GM12865 (cell line): ENCODE measurements around the gene TPCN1.

ENCODE experiments used
- DNase-seq: peaks from one replicate; pipeline ENCODE4 v3.0.0; 2010; ENCODE audit warnings: low read depth
- H3K4me3 ChIP-seq: 2 replicates; pipeline ENCODE4 v1.5.1; 2011; ENCODE audit warnings: mild to moderate bottlenecking, low read depth, low read length, control low read depth
- CTCF ChIP-seq: IDR thresholded peaks from 2 replicates; pipeline ENCODE4 v1.5.1; 2011; ENCODE audit warnings: low read length, control low read depth, low read depth, inconsistent platforms; ENCODE audit not compliant: insufficient read depth; ENCODE audit errors: missing control alignments

TPCN1 gene

GRCh38 chr12:113211160-113211559 lies 10.1 kb upstream of the TPCN1 start:
- H3K4me3 ChIP-seq, result no peak overlapping the region
- TF ChIP-seq CTCF, result no peak
- no peak for DNase-seq

- no peak overlapping the region for H3K4me3 ChIP-seq
- peak; percentile 78 for DNase-seq
Observed at GRCh38 chr12:113214895-113215400, 6.3 kb upstream of the TPCN1 start.

GRCh38 chr12:113216027-113216426 lies 5.2 kb upstream of the TPCN1 start:
- no peak for DNase-seq
- TF ChIP-seq CTCF, result no peak
- H3K4me3 ChIP-seq, result no peak overlapping the region

More at GRCh38 chr12:113214895-113215400, 6.3 kb upstream of the TPCN1 start:
- no peak for TF ChIP-seq CTCF

- TF ChIP-seq CTCF, result no peak
- H3K4me3 ChIP-seq, result peak overlapping the region; percentile 48
- peak; percentile 41 for DNase-seq
Observed at GRCh38 chr12:113220593-113221180, 577 bp upstream of the TPCN1 start.

GRCh38 chr12:113221997-113222729 lies 899 bp downstream of the TPCN1 start:
- no peak for TF ChIP-seq CTCF
- peak overlapping the region; percentile 96 for H3K4me3 ChIP-seq
- DNase-seq, result peak; percentile 45

GRCh38 chr12:113222730-113223531 lies 1.7 kb downstream of the TPCN1 start:
- DNase-seq, result peak; percentile 54
- peak overlapping the region; percentile 96 for H3K4me3 ChIP-seq
- no peak for TF ChIP-seq CTCF
